Measurements from ENCODE around the gene MAD2L2.

MAD2L2 gene

GRCh38 chr1:11682287-11682771, 1.4 kb upstream of the MAD2L2 start:
- DNase-seq (ENCODE audit: low read depth in 3 of 3): no peak

- DNase-seq (ENCODE audit: low read depth in 3 of 3): no peak
Measured at GRCh38 chr1:11680270-11681070, 478 bp downstream of the MAD2L2 start.

GRCh38 chr1:11678442-11678841, 2.5 kb downstream of the MAD2L2 start:
- DNase-seq (ENCODE audit: low read depth in 3 of 3): no peak

DNA sequence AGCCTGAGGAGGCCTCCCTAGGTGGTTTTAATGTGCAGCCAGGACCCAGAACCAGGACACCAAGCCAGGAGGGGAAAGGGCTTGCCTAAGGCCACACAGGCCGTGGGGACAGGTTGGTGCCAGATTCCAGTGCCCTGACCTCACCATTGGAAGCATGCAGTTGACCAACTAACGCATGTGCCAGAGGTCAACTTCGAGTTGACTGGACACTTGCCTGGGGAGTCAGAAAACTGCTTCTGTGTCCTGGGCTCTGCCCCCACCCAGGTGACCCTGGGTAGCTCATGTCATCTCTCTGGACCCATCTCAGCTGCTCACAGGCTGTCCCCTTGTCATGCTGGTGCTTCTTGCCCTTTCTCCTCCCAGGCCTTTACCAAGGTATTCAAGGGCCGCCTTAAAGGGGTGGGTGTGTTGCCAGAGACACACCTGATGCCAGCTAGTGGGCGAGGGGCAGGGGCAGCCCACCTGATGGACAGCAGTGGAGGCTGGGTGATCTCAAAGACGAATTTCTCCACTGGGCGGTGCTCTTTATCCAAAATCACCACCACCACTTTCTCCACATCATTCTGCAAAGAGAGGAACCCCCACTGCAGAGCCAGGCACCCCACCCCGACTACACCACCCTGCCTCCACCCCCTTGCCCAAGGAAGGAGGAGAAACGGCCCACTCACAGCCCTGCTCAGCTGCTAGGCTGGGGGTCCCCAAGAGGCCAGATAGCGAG, 4.4 kb downstream of the MAD2L2 start:
- DNase-seq (ENCODE audit: low read depth in 3 of 3): no peak

DNA sequence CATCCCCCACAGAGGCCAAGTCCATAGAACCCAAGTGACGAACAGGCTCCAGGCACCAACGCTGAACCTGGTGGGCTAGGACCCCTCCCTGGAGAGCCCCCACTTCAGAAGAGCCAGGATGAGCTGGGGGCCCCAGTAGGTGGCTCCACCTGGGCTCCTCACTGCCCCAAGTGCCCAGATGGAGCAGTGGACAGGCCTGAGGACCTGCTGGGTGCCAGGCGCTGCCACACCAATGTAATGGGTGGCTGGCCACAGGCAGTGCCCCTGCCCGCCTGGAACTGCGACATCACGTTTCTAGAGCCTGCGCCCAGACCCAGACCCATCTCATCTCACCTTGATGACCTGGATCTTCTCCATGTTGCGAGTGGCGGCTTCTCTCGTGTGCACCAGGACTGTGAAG, 5.6 kb downstream of the MAD2L2 start:
- DNase-seq (ENCODE audit: low read depth in 3 of 3): no peak

DNA sequence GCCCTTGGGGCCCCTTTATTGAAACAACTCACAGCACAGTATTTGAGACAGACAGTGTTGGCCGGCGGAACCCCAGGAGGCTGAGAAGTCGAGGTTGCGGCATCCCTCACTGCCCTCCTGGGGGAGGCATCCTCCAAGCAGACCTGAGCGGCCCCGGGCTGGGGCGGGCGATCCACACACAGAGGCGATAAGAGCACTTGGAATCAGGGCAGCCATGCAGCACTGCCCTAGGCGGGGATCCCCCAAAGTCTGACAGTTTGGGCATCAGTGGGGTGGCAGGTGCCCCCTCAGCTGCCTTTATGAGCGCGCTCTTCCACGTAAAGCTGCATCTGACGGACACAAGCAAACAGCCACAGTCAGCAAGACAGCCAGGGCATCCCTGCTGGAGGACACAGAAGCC, 6.5 kb downstream of the MAD2L2 start:
- no peak for DNase-seq (ENCODE audit: low read depth in 3 of 3)

DNA sequence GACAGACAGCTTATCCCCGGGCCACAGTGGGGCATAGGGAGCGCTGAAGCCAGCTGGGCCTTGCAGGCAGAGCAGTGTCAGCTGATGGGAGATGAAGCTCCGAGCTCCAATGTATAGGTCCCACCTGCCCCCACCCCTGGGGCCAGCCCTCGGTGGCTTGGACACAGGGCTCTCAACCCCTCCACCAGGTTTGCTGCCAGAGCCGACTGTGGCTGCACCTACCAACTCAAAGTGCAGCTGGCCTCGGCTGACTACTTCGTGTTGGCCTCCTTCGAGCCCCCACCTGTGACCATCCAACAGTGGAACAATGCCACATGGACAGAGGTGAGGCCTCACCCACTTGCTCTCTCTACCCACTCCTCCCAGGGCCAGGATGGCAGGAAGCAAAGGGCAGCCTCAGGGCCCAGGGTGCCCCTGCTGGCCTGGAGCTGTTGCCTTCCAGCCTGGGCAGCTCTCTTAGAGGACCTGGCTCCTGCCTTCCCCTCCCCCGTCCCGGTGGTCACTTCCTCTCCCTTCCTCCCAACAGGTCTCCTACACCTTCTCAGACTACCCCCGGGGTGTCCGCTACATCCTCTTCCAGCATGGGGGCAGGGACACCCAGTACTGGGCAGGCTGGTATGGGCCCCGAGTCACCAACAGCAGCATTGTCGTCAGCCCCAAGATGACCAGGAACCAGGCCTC, 7.7 kb downstream of the MAD2L2 start:
- DNase-seq (ENCODE audit: low read depth in 3 of 3): no peak

DNA sequence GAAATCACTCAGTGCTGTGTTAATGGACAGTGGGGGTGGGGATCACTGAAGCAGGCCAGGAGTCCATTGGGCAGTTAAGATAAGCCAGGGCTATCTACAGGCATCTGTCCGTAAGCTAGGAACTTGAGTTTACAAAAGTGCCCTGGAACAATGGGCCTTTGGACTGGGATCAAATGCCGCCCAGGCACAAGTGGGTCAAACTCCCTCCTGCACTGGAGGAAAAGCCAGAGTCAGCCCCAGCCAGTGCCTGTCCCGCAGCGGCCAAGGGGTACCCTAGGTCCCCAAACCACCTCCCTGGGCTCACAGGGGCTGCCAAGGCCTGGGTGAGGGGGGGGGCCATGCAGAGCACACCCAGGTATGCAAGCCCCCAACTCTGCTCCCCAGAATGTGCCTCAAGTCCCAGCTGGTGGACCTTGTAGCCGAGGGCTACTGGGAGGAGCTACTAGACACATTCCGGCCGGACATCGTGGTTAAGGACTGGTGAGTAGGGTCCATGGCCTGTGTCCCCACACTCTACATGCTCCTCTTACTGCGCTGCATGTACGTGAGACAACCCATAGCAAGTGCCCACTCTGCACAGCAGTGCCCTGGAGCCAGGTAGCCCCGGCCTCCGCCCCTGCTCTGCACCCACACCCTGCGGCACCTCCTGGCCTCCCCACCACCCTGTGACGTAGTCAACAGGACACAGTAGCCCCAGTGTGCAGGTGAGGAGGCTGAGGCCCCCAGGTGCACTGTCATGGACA, 9.2 kb downstream of the MAD2L2 start:
- no peak for DNase-seq (ENCODE audit: low read depth in 3 of 3)

- no peak for DNase-seq (ENCODE audit: low read depth in 3 of 3)
Measured at GRCh38 chr1:11671205-11671543, 9.8 kb downstream of the MAD2L2 start.

GRCh38 chr1:11670747-11671146, 10.2 kb downstream of the MAD2L2 start:
- DNase-seq (ENCODE audit: low read depth in 3 of 3): no peak

DNA sequence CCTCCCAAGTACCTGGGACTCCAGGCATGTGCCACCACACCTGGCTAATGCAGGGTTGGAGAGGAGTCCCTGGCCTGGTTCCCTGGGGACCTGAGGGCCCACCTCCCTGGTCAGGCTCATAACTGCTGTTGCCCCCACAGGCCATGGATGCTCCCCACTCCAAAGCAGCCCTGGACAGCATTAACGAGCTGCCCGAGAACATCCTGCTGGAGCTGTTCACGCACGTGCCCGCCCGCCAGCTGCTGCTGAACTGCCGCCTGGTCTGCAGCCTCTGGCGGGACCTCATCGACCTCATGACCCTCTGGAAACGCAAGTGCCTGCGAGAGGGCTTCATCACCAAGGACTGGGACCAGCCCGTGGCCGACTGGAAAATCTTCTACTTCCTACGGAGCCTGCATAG, 12.4 kb downstream of the MAD2L2 start:
- no peak for DNase-seq (ENCODE audit: low read depth in 3 of 3)

DNA sequence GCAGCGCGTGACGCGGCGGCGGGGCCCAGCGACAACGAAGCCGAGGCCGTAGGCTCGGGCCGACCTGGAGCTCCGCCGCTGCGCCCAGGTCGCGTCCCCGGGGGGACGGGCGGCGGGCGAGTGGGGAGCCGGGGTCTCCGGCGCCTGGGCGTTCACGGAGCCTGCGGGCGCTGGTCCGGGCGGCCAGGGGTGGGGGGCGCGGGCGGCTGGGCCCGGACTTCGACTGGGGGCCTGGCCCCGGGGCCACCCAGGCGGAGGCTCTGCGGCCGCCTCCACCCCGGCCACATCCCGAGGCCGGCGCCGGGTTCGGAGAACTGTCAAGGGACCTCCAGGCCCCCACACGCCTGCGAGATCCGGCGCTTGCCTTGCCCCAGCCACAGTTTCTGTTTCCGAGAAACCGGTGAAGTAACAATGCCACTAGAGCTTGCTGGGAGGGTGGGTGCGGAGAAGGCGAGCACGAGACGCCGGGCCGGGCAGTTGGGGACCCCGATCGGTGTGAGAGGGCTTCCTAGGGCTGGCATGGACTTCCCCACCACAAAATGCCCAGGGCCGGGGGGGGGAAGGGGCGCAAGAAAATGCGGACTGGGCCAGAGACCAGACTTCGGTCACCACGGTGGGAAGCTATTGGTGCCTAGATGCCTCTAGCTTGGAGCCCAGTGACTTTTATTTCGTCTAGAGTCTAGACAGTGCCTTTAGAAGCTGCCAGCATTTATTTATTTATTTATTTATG, 16.4 kb downstream of the MAD2L2 start:
- DNase-seq (ENCODE audit: low read depth in 3 of 3): no peak

DNA sequence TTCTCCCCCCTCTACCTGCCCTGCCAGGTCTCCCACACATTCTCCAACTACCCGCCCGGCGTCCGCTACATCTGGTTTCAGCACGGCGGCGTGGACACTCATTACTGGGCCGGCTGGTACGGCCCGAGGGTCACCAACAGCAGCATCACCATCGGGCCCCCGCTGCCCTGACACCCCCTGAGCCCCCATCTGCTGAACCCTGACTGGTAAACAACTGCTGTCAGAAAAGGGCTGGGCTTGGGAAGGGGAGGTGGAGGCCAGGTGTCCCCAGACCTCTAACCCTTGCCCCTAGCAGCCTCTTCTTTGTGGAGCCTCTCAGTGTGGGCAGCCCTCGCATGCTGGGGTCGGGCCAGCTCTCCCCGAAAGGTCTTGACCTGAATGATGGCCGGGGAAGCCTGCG, 19.8 kb downstream of the MAD2L2 start:
- DNase-seq (ENCODE audit: low read depth in 3 of 3): no peak

- DNase-seq (ENCODE audit: low read depth in 3 of 3): no peak
Measured at GRCh38 chr1:11659748-11660147, 21.2 kb downstream of the MAD2L2 start.

- no peak for DNase-seq (ENCODE audit: low read depth in 3 of 3)
Measured at GRCh38 chr1:11658542-11658941, 22.4 kb downstream of the MAD2L2 start.

DNA sequence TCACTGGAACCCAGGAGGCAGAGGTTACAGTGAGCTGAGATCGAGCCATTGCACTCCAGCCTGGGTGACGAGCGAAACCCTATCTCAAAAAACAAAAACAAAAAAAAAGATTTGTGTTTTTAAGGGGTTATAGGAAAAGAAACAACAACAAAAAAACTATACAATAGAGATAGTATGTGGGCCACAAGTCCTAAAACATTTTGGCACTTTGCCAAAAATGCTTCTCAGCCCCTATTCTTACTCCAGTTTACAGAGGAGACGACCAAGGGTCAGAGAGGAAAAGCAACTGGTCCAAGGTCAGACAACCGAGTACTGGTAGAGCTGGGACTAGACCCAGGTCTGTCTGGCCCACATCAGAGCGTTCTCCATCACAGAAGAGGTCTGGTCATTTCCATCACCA, 23.3 kb downstream of the MAD2L2 start:
- DNase-seq (ENCODE audit: low read depth in 3 of 3): no peak

DNA sequence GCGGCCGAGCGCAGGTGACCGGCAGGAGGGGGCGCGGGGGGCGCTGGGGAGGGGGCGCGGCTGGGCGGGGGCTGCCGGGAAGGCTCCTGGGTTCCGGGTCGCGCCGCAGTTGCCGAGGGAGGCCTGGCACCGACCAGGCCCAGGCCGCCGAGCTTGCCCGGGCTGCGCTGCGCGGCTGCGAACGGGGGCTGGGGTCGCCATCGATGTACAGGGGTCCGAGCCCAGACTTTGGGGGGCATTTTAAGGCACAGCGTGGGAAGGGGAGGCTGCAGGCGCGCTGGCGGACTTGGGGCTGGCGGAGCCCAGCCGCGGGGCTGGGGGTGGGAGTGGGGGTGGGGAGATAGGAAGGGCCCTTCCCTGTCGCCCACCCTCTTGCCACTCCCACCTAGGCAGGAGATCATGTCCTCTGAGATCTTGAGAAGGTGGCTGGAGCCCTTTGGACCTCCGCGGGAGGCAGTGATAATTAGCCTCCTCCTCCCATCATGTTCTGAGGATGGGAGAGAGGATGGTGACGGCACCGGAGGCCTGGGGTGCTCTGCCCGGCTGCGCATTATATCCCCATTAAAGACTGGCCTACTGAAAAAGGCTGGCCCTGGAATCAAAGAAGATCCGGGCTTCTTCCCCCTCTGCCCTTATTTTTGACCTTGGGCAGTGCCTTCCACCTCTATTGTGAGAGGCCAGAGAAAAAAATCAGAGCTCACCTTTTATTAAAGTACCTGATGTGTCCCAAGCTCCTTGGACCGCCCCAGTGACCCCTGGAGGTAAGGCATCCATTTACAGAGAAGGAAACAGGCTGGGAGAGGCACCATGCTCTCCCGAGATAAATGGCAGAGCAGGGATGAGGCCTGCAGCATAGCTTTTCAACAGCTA, 25.8 kb downstream of the MAD2L2 start:
- no peak for DNase-seq (ENCODE audit: low read depth in 3 of 3)

GRCh38 chr1:11654137-11654938, 26.6 kb downstream of the MAD2L2 start, which contains the start of the genes FBXO2 and FBXO44:
Gene FBXO2 (minus strand): TSS chr1:11654429. CDS start chr1:11654340, 89 bp downstream.
Gene FBXO44 (plus strand): TSS chr1:11654877. CDS start chr1:11655836, 959 bp downstream.
- peak; percentile 38 to 70 (median 51) for DNase-seq (ENCODE audit: low read depth in 3 of 3)

GRCh38 chr1:11653861-11654136, 27.1 kb downstream of the MAD2L2 start:
- DNase-seq (ENCODE audit: low read depth in 3 of 3): no peak

All from stimulated activated CD4-positive, alpha-beta T cell treated with anti-CD3 and anti-CD28 coated beads, TNF-alpha, amount 100 ng/mL, for 48 hours (primary cell).